Osteoblast (primary cell): ENCODE results near the gene BRCA1. TPM values are rescaled to one million over a fixed set of nuclear protein-coding genes. Genes with fewer than 3 reads are reported as not detected.
A peak's percentile ranks its signal among the peaks of the same experiment; 100 is the strongest.
"Not testable (repeated sequence)": the region's sequence is repeated elsewhere in the genome, so short reads cannot be mapped to it uniquely, and the experiment has no call there.

Experiments used
- DNase-seq: peaks from one replicate; pipeline ENCODE4 v3.0.0; 2011; ENCODE audit warnings: low spot score, mixed read lengths; ENCODE audit not compliant: insufficient read length; ENCODE audit errors: missing footprints
- H2AFZ ChIP-seq: 2 replicates; pipeline ENCODE4 v1.6.0; 2011; ENCODE audit warnings: mild to moderate bottlenecking, low read length
- H3K27ac ChIP-seq: 2 replicates; pipeline ENCODE4 v1.5.1; 2011; ENCODE audit warnings: mild to moderate bottlenecking, low read depth, low read length, moderate library complexity
- H3K27me3 ChIP-seq: 2 replicates; pipeline ENCODE4 v1.6.0; 2012; ENCODE audit warnings: mild to moderate bottlenecking, control low read depth, inconsistent platforms, low read length, moderate library complexity; ENCODE audit not compliant: insufficient read depth
- H3K36me3 ChIP-seq: 2 replicates; pipeline ENCODE4 v1.5.1; 2011; ENCODE audit warnings: mild to moderate bottlenecking, low read length, control low read depth, moderate library complexity; ENCODE audit not compliant: insufficient read depth
- H3K4me1 ChIP-seq: 2 replicates; pipeline ENCODE4 v1.5.1; 2011; ENCODE audit warnings: mild to moderate bottlenecking, low read length, control low read depth, moderate library complexity; ENCODE audit not compliant: insufficient read depth
- H3K4me2 ChIP-seq: 2 replicates; pipeline ENCODE4 v1.6.0; 2011; ENCODE audit warnings: mild to moderate bottlenecking, low read length; ENCODE audit not compliant: insufficient read depth
- H3K4me3 ChIP-seq: fragments of 200-600 bp; sonication (generic); 3 replicates; pipeline ENCODE4 v1.5.1; 2012; ENCODE audit warnings: mild to moderate bottlenecking, low read length, inconsistent platforms; ENCODE audit not compliant: insufficient read depth
- H3K79me2 ChIP-seq: 2 replicates; pipeline ENCODE4 v1.6.0; 2012; ENCODE audit warnings: mild to moderate bottlenecking, low read length, control low read depth, inconsistent platforms; ENCODE audit not compliant: insufficient read depth
- H3K9me3 ChIP-seq: 2 replicates; pipeline ENCODE4 v1.5.1; 2011; ENCODE audit warnings: low read depth, low read length, control low read depth
- H4K20me1 ChIP-seq: 2 replicates; pipeline ENCODE4 v1.6.0; 2012; ENCODE audit warnings: mild to moderate bottlenecking, low read length, control low read depth; ENCODE audit not compliant: insufficient read depth
- total RNA-seq: library from RNA; depleted of rRNA; stranded (reverse); fragments of >200 nt; gene quantifications from 2 replicates; pipeline ENCODE4 v1.2.3, GENCODE V29; 2012
- TF ChIP-seq, protein P1 (sequence below): IDR thresholded peaks from 2 replicates; pipeline ENCODE4 v1.5.1; 2011; ENCODE audit warnings: mild to moderate bottlenecking, low read depth, low read length, moderate library complexity; ENCODE audit errors: extremely low read depth

Gene BRCA1
- total RNA-seq, 1 donor: 5.4 TPM

DNA sequence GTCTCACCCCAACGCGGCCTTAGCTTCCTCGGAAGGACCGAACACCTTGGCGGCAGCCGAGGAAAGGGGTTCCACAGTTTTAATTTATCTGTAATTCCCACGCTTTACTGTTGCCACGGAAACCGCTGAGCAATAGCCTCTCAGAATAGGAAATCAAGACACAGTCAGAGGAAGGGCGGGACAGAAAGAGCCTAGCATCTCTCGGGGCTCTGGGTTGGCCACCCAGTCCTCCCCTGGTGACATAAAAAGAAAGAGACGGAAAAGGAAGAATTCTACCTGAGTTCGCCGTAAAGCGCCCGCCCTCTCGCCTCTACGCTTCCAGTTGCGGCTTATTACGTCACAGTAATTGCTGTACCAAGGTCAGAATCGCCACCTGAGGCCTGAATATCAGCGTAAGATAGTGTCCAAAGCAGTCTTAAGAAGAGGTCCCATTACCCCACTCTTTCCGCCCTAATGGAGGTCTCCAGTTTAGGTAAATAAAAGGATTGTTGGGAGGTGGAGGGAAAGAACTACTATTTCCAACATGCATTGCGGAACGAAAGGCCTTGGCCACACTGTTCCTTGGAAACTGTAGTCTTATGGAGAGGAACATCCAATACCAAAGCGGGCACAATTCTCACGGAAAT, 45.1 kb upstream of the BRCA1 start:
- H3K79me2 ChIP-seq: peaks cover 41% of the 10 kb centered on the region
- peak overlapping the region; percentile 96 for H3K27ac ChIP-seq
- H3K4me1 ChIP-seq: peaks cover 33% of the 10 kb centered on the region
- no peaks in the 10 kb centered on the region for H3K36me3 ChIP-seq
- peak; percentile 98 for DNase-seq
- peaks cover 11% of the 10 kb centered on the region for H4K20me1 ChIP-seq
- peak overlapping the region; percentile 82 for H3K4me3 ChIP-seq
- peak overlapping the region; percentile 100 for H3K4me2 ChIP-seq
- H2AFZ ChIP-seq: peak overlapping the region; percentile 99
- H3K27me3 ChIP-seq: no peaks in the 10 kb centered on the region
- H3K9me3 ChIP-seq: no peaks in the 10 kb centered on the region
- TF ChIP-seq, protein P1, sequence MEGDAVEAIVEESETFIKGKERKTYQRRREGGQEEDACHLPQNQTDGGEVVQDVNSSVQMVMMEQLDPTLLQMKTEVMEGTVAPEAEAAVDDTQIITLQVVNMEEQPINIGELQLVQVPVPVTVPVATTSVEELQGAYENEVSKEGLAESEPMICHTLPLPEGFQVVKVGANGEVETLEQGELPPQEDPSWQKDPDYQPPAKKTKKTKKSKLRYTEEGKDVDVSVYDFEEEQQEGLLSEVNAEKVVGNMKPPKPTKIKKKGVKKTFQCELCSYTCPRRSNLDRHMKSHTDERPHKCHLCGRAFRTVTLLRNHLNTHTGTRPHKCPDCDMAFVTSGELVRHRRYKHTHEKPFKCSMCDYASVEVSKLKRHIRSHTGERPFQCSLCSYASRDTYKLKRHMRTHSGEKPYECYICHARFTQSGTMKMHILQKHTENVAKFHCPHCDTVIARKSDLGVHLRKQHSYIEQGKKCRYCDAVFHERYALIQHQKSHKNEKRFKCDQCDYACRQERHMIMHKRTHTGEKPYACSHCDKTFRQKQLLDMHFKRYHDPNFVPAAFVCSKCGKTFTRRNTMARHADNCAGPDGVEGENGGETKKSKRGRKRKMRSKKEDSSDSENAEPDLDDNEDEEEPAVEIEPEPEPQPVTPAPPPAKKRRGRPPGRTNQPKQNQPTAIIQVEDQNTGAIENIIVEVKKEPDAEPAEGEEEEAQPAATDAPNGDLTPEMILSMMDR: no peak

DNA sequence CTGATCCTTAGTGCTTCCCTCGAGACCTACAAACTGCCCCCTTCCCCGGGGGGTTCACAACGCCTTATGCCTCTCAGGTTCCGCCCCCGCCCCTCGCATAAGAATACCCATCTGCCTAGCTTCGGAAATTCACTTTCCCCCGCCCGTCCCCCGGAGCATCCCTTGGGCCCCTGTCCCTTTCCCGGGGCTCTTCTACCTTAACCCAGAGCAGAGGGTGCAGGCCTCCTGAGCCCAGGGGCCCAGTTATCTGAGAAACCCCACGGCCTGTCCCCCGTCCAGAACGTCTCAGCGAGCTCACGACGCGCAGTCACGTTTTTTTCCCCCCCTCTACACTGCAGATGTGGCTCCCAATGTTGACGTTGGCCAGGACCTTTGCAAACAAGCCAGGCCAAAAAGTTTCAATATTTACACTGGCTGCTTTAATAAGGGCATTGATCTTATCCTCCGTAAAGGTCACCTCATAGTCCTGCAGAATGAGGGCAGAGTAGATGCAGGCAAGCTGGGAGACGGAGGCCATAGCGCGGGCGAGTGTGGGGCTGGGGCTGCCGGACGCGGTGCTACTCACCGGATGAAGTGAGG, 44.5 kb upstream of the BRCA1 start:
- Histone ChIP-seq H2AFZ (peak overlapping the region; percentile 99), H3K4me3 (peak overlapping the region; percentile 82), H4K20me1 (peaks cover 7% of the 10 kb centered on the region), H3K9me3 (no peaks in the 10 kb centered on the region), H3K27me3 (no peaks in the 10 kb centered on the region), H3K4me2 (peak overlapping the region; percentile 100), H3K79me2 (peaks cover 36% of the 10 kb centered on the region), H3K36me3 (no peaks in the 10 kb centered on the region), H3K27ac (peak overlapping the region; percentile 96), H3K4me1 (peaks cover 30% of the 10 kb centered on the region)
- TF ChIP-seq, protein P1: no peak
- DNase-seq: peak; percentile 82

DNA sequence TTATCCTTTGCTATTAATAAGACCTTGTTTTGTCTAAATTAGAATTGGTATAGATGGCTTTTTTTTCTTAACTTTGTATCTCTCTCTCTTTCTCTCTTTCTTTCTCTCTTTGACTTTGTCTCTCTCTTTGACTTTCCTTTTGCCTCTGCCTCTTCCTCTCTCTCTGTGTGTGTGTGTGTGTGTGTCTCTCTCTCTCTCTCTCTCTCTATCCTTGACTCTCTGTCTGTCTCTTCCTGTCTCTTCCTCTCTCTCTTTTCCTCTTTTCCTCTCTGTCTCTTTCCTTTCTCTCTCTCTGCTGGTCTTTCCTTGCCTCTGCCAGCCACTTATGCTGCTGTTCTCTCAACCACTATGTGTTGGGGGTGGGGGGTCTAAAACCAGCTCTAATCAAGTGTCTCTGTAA, 40.8 kb upstream of the BRCA1 start:
- not testable (repeated sequence) for H4K20me1 ChIP-seq, H3K9me3 ChIP-seq, H3K27ac ChIP-seq, DNase-seq, H3K36me3 ChIP-seq, H3K4me2 ChIP-seq, H3K27me3 ChIP-seq, H3K4me3 ChIP-seq, H3K4me1 ChIP-seq, H2AFZ ChIP-seq
- peaks cover 18% of the 10 kb centered on the region for H3K79me2 ChIP-seq

DNA sequence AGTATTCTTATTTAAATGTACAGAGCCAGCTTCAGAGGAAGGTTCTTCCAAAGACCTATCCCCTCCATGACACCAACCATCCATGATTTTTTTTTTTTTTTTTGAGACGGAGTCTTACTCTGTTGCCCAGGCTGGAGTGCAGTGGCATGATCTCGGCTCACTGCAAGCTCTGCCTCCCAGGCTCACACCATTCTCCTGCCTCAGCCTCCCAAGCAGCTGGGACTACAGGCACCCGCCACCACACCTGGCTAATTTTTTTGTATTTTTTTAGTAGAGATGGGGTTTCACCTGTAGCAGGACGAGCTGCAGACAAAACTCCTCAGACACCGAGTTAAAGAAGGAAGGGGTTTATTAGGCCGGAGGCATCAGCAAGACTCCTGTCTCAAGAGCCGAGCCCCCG, 34.8 kb upstream of the BRCA1 start:
- not testable (repeated sequence) for H4K20me1 ChIP-seq, H3K9me3 ChIP-seq, H3K36me3 ChIP-seq, H3K4me3 ChIP-seq, H3K79me2 ChIP-seq, H3K27ac ChIP-seq, H2AFZ ChIP-seq, DNase-seq, H3K27me3 ChIP-seq, H3K4me1 ChIP-seq, H3K4me2 ChIP-seq

DNA sequence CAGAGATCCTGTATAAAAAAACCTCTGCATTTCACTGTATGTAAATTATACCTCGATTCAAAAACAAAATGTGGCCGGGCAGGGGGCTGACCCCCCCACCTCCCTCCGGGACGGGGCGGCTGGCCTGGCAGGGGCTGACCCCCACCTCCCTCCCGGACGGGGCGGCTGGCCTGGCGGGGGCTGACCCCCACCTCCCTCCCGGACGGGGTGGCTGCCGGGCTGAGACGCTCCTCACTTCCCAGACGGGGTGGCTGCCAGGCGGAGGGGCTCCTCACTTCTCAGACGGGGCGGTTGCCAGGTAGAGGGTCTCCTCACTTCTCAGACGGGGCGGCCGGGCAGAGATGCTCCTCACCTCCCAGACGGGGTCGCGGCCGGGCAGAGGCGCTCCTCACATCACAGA, 34.1 kb upstream of the BRCA1 start:
- H3K27ac ChIP-seq, H3K27me3 ChIP-seq, H3K4me1 ChIP-seq, H3K9me3 ChIP-seq, H3K4me2 ChIP-seq, H3K79me2 ChIP-seq, H4K20me1 ChIP-seq, H3K36me3 ChIP-seq, H2AFZ ChIP-seq, H3K4me3 ChIP-seq, DNase-seq: not testable (repeated sequence)
